ENCODE data around the gene NELL2.
"Not testable (repeated sequence)": the region's sequence is repeated elsewhere in the genome, so short reads cannot be mapped to it uniquely, and the experiment has no call there.

NELL2 gene

GRCh38 chr12:44775901-44776300 lies 100.2 kb downstream of the NELL2 start:
- DNase-seq (ENCODE audit: low spot score) = no peak

DNA sequence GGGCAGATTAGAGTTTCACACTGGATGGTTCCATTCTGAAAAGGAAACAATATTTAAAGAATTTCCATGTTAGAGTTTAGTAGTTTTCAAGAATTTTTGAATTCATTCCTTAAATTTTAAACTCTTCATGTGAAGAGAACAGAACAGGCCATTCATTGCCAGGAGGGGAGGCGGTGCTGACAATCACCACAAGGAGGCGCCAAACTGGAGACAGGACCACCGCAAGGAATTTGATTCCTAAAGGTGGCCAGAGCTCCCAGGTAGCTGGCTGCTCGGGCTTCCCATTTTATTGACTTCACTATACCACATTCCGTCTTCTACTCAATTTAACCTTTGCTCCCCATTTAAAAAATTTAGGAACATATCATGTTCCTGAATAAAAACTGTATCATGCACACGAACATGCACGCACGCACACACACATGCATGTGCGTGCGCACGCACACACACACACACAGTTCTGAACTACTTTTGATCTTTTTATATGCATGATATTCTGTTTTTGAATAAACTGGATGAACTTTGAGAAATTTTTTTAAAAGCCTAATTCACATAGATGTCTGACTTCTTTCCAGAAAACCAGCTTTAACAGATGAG lies 101.2 kb downstream of the NELL2 start:
- DNase-seq (ENCODE audit: low spot score) = no peak

- DNase-seq (ENCODE audit: low spot score) = no peak
Observed at GRCh38 chr12:44771485-44772021, 104.6 kb downstream of the NELL2 start.

- DNase-seq (ENCODE audit: low spot score) = no peak
Observed at GRCh38 chr12:44765796-44766195, 110.3 kb downstream of the NELL2 start.

- DNase-seq (ENCODE audit: low spot score) = no peak
Observed at GRCh38 chr12:44763021-44763420, 113.1 kb downstream of the NELL2 start.

GRCh38 chr12:44759289-44759688 lies 116.8 kb downstream of the NELL2 start:
- no peak for DNase-seq (ENCODE audit: low spot score)

DNA sequence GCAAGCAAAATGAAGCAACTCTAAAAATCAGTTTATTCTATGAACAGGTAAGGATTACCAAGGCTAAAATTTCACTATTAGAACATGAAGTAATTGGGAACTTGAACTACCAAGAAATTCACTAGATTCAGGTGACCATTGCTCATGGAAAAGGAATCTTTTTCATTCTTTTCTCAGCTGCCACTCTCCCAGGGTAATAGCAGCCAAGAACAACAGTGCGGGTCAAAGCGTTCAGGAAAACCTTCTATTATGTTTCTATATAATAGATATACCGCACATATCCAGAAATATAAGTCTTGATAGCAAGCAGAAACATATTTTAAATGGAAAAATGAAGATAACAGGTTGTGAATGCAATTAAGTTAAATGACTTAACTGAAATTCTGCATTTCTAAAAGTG lies 125.6 kb downstream of the NELL2 start:
- no peak for DNase-seq (ENCODE audit: low spot score)

DNA sequence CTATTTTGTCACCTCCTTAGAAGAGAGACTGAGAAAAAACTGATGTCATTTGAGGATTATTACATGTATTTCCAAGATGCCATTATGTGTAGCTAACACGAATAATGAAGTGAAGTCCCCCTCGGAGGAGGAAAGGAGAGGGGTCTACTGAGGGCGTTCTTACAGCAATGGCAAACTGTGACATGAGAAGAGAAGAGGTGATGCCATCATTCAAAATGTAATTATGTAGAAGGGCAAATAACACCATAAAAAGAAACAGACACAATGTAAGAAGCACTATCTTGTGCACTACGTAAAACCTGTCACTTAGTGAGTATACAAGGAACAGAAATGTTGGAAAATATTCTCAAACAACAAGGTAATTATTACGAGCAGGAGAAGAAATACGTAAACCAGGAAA lies 126.5 kb downstream of the NELL2 start:
- DNase-seq (ENCODE audit: low spot score) = no peak

DNA sequence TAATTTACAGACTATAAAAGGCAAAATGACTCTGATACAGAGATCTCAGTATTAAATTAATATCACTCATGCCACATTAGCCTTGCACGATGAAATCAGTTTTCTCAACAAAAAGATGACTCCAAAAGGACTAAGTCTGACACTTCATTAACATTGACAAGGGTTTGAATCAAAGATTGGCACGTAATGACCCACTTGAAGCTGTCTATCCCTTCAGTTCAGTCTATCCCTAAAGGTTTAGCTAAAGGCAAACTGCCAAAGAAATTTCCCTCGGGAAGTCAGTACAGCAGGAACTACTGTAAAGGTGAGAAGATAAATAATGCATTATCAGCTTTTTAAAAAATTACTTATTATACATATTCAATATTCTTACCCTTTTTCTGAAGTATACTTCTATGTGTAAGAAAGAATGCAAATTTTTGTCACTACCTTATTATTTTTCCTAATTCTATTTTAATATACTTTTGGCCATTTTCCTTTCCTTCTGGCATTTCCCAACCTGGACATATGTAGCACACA lies 127.1 kb downstream of the NELL2 start:
- DNase-seq (ENCODE audit: low spot score) = no peak

DNA sequence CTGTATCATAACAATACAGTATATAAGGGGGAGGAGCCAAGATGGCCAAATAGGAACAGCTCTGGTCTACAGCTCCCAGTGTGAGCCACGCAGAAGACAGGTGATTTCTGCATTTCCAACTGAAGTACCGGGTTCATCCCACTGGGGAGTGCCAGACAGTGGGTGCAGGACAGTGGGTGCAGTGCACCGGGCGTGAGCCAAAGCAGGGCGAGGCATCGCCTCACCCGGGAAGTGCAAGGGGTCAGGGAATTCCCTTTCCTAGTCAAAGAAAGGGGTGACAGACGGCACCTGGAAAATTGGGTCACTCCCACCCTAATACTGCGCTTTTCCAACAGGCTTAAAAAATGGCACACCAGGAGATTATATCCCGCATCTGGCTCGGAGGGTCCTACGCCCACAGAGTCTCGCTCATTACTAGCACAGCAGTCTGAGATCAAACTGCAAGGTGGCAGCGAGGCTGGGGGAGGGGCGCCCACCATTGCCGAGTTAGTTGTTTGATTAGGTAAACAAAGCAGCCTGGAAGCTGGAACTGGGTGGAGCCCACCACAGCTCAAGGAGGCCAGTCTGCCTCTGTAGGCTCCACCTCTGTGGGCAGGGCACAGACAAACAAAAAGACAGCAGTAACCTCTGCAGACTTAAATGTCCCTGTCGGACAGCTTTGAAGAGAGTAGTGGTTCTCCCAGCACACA lies 134.7 kb downstream of the NELL2 start:
- not testable (repeated sequence) for DNase-seq (ENCODE audit: low spot score)

GRCh38 chr12:44738051-44738450 lies 138.1 kb downstream of the NELL2 start:
- DNase-seq (ENCODE audit: low spot score) = no peak

DNA sequence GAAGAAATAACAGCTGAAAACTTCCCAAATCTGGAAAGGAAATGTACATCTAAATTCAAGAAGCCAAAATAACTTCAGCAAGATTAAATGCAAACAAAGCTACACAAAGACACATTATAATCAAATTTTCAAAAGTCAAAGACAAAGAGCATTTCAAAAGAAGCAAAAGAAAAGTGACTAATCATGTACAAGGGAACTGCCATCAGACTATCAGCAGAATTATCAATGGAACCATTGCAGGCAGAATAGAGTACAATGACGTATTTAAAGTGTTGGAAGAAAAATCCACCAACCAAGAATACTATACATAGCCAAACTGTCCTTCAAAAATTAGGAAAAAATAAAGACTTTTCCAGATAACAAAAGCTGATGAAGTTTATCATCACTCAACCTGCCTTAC lies 147.5 kb downstream of the NELL2 start:
- no peak for DNase-seq (ENCODE audit: low spot score)

DNA sequence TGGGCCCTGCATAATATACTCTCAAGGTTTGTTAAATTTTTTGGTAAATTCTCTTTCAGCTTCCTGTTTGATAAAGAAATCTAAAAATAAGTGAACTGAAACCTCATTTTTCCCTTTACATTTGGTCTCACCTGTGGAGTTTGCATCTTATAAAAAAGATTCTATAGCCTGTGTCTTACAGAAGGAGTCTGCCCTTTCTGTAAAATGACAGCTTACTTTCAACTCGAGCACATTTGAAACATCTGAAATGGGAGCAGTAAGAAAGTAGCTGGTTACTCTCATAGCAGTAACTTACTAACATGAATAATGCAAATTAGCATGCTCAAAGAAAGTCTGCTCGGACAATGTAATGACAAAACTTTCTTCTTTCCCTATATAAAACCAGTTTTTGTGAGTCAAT lies 155.8 kb downstream of the NELL2 start:
- no peak for DNase-seq (ENCODE audit: low spot score)

DNA sequence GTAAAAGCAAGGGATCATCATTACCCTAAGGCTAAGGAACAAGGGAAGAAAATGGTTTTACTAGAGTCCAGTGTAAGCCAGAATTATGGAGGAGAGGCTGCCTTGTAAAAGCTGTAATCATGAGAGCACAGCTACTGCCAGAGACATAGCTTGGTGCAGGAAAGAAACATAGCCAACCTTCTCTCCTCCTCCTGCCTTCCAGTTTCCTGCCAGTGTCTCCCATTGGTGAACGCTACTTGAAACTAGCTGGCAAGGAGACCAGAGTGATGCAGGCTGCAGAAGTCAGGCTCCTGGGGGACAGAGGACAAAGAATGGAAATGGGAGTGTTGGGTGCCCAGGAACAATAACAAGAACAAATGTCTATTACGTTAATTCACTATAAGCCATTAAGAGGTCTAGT lies 158.5 kb downstream of the NELL2 start:
- no peak for DNase-seq (ENCODE audit: low spot score)

GRCh38 chr12:44716711-44717110 lies 159.4 kb downstream of the NELL2 start:
- no peak for DNase-seq (ENCODE audit: low spot score)

- no peak for DNase-seq (ENCODE audit: low spot score)
Observed at GRCh38 chr12:44711736-44712135, 164.4 kb downstream of the NELL2 start.

GRCh38 chr12:44709166-44709565 lies 166.9 kb downstream of the NELL2 start:
- no peak for DNase-seq (ENCODE audit: low spot score)

DNA sequence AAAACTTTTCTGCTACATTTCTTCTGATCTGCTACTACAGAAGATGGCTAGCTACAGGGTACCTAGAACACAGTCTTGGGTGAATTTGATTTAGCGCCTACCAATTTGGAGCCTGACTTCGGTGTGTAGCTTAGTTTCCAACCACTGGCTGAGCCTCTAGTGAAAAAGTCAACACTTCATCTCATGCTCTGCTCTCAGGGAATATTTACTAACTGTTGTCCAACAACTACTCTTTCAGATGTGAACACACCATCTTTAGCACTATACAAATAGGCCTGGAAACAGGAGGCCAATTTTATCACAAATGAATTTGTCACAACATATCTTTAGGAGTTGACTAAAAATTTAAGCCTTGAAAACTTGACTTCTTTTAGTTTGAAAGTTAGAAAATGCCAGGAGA lies 167.9 kb downstream of the NELL2 start:
- no peak for DNase-seq (ENCODE audit: low spot score)

GRCh38 chr12:44703182-44703910 lies 172.8 kb downstream of the NELL2 start:
- DNase-seq (ENCODE audit: low spot score) = no peak

DNA sequence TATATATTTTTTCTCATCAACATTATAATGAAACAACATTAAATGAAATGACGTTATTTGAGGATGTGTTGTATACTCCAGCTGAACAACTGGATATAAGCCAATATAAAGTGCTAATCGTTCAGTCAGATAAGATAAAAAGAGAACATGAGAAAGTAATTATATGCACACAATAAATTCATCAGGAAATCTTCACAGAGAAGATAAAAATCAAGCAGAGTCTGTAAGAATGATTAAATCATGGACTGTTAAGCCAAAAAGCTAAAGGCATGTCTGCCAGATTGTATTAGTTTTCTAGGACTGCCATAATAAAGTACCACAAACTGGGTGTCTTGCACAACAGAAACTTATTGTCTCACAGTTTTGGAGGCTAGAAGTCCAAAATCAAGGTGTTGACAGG lies 178.6 kb downstream of the NELL2 start:
- no peak for DNase-seq (ENCODE audit: low spot score)

- no peak for DNase-seq (ENCODE audit: low spot score)
Observed at GRCh38 chr12:44696542-44696941, 179.6 kb downstream of the NELL2 start.

- DNase-seq (ENCODE audit: low spot score) = no peak
Observed at GRCh38 chr12:44694017-44694416, 182.1 kb downstream of the NELL2 start.

- DNase-seq (ENCODE audit: low spot score) = no peak
Observed at GRCh38 chr12:44689587-44689986, 186.5 kb downstream of the NELL2 start.

Measured in HuH-7.5 (cell line).